ENCODE results near the gene SLC13A2. TPM values are rescaled to one million over a fixed set of nuclear protein-coding genes. Genes with fewer than 3 reads are reported as not detected.

Gene SLC13A2
- total RNA-seq, 1 experiment from 2014 or later = not detected

DNA sequence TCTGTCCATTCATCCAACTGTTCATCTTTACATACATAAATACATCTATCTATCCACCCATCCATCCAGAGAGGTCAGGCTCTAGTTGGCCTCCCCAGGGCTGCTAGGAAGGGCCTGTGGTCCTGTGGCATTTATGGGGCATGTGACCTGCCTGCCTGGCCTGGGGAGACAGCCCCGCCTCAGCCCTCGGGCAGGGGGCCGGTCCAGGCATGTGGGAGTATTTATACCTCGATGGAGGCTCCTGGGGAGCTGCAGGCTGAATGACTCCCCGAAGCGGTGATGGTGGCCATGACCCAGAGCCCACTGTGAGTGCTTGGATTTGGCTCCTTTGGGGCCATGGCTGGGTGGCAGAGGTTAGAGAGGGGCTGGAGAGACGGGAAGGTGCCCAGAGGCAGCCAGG is 40.0 kb downstream of the SLC13A2 start:
- ChIA-PET POLR2A (no interaction called here), CTCF (no interaction called here)
- ATAC-seq = no peak
- Histone ChIP-seq H3K9me3 (ENCODE audit: control insufficient read depth, insufficient read depth, low read depth, low read length) (no peaks in the 10 kb centered on the region), H3K4me3 (ENCODE audit: low read depth in 2 of 2, low read length in 2 of 2) (no peak overlapping the region), H3K4me1 (ENCODE audit: control insufficient read depth, insufficient read depth, low read length) (no peaks in the 10 kb centered on the region), H3K36me3 (ENCODE audit: control insufficient read depth, insufficient read depth, low read length) (no peaks in the 10 kb centered on the region), H3K27ac (ENCODE audit: low read length) (no peak overlapping the region), H3K27me3 (ENCODE audit: control insufficient read depth, insufficient read depth, low read length) (peaks cover 3% of the 10 kb centered on the region; the same call in 1 of the 2 replicates)
- intact Hi-C loops (cut with micrococcal nuclease; ENCODE audit: unreplicated experiment) = no loop called here
- no TSS peak for BruUV-seq (replicated peaks)
- no peak for TF ChIP-seq SIN3A (IDR thresholded peaks at IDR 0.05; ENCODE audit: borderline replicate concordance, insufficient read depth, low read depth, low read length)
- no peak for TF ChIP-seq TCF7L2 (IDR thresholded peaks at IDR 0.05; ENCODE audit: low read depth, low read length)
- no peak for TF ChIP-seq POLR2AphosphoS5 (IDR thresholded peaks at IDR 0.05; ENCODE audit: low read depth, low read length)
- TF ChIP-seq, protein P1, sequence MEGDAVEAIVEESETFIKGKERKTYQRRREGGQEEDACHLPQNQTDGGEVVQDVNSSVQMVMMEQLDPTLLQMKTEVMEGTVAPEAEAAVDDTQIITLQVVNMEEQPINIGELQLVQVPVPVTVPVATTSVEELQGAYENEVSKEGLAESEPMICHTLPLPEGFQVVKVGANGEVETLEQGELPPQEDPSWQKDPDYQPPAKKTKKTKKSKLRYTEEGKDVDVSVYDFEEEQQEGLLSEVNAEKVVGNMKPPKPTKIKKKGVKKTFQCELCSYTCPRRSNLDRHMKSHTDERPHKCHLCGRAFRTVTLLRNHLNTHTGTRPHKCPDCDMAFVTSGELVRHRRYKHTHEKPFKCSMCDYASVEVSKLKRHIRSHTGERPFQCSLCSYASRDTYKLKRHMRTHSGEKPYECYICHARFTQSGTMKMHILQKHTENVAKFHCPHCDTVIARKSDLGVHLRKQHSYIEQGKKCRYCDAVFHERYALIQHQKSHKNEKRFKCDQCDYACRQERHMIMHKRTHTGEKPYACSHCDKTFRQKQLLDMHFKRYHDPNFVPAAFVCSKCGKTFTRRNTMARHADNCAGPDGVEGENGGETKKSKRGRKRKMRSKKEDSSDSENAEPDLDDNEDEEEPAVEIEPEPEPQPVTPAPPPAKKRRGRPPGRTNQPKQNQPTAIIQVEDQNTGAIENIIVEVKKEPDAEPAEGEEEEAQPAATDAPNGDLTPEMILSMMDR (IDR thresholded peaks at IDR 0.05) = no peak
- TF ChIP-seq, protein P2, sequence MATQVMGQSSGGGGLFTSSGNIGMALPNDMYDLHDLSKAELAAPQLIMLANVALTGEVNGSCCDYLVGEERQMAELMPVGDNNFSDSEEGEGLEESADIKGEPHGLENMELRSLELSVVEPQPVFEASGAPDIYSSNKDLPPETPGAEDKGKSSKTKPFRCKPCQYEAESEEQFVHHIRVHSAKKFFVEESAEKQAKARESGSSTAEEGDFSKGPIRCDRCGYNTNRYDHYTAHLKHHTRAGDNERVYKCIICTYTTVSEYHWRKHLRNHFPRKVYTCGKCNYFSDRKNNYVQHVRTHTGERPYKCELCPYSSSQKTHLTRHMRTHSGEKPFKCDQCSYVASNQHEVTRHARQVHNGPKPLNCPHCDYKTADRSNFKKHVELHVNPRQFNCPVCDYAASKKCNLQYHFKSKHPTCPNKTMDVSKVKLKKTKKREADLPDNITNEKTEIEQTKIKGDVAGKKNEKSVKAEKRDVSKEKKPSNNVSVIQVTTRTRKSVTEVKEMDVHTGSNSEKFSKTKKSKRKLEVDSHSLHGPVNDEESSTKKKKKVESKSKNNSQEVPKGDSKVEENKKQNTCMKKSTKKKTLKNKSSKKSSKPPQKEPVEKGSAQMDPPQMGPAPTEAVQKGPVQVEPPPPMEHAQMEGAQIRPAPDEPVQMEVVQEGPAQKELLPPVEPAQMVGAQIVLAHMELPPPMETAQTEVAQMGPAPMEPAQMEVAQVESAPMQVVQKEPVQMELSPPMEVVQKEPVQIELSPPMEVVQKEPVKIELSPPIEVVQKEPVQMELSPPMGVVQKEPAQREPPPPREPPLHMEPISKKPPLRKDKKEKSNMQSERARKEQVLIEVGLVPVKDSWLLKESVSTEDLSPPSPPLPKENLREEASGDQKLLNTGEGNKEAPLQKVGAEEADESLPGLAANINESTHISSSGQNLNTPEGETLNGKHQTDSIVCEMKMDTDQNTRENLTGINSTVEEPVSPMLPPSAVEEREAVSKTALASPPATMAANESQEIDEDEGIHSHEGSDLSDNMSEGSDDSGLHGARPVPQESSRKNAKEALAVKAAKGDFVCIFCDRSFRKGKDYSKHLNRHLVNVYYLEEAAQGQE (IDR thresholded peaks at IDR 0.05; ENCODE audit: insufficient read depth in 1 of 2, low read depth in 2 of 2, low read length in 1 of 2) = no peak
- in situ Hi-C loops (cut with HindIII; ENCODE audit: low pct_unique_long_range_greater_than_20kb, low sequenced_read_pairs) = no loop called here
- no peak for DNase-seq (ENCODE audit: low read depth, low spot score)

DNA sequence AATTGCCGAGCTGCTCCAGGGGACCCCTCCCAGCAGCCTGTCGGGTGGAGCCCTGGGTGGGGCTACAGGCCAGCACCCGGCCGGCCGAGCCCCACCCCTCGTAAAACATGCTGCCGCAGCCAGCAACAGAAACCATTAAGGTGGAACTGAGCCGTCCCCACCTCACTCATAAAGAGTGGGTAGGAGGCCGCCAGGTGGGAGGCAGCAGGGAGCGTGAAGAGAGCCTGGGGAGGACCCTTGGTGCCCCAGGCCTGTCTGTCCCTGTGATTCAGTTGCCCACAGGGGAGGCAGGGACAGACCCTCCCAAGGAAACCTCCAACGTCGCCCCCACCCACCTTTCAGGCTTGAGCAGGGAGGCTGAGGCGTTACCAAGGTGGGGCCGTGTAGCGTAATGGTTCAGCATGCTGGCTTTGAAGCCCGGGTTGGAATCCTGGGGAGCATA is 41.1 kb downstream of the SLC13A2 start:
- no peaks in the 10 kb centered on the region for H3K4me1 ChIP-seq (ENCODE audit: control insufficient read depth, insufficient read depth, low read length)
- H3K27me3 ChIP-seq (ENCODE audit: control insufficient read depth, insufficient read depth, low read length) = peaks cover 2% of the 10 kb centered on the region; the same call in 1 of the 2 replicates
- ATAC-seq = no peak
- H3K27ac ChIP-seq (ENCODE audit: low read length) = no peak overlapping the region
- CTCF ChIA-PET = no interaction called here
- TF ChIP-seq POLR2AphosphoS5 (IDR thresholded peaks at IDR 0.05; ENCODE audit: low read depth, low read length) = no peak
- no peak for TF ChIP-seq TCF7L2 (IDR thresholded peaks at IDR 0.05; ENCODE audit: low read depth, low read length)
- TF ChIP-seq, protein P1 (IDR thresholded peaks at IDR 0.05) = no peak
- TF ChIP-seq SIN3A (IDR thresholded peaks at IDR 0.05; ENCODE audit: borderline replicate concordance, insufficient read depth, low read depth, low read length) = no peak
- TF ChIP-seq, protein P2 (IDR thresholded peaks at IDR 0.05; ENCODE audit: insufficient read depth in 1 of 2, low read depth in 2 of 2, low read length in 1 of 2) = no peak
- H3K36me3 ChIP-seq (ENCODE audit: control insufficient read depth, insufficient read depth, low read length) = no peaks in the 10 kb centered on the region
- no peaks in the 10 kb centered on the region for H3K9me3 ChIP-seq (ENCODE audit: control insufficient read depth, insufficient read depth, low read depth, low read length)
- in situ Hi-C loops (cut with HindIII; ENCODE audit: low pct_unique_long_range_greater_than_20kb, low sequenced_read_pairs) (no loop called here), intact Hi-C loops (cut with micrococcal nuclease; ENCODE audit: unreplicated experiment) (no loop called here)
- DNase-seq (ENCODE audit: low read depth, low spot score) = no peak
- H3K4me3 ChIP-seq (ENCODE audit: low read depth in 2 of 2, low read length in 2 of 2) = no peak overlapping the region
- BruUV-seq (replicated peaks) = no TSS peak
- POLR2A ChIA-PET = no interaction called here
